ENCODE measurements around the gene SLC5A6. TPM values are rescaled to one million over a fixed set of nuclear protein-coding genes. Genes with fewer than 3 reads are reported as not detected.

The SLC5A6 gene
- total RNA-seq, 4 donors from 2014 or later: 22.8 to 58.3 (median 41.0) TPM

Other genes starting within 250 kb of the SLC5A6 start
- gene MAPRE3, start 241.6 kb downstream of the SLC5A6 start, total RNA-seq: 10 to 100 TPM; 16.8 to 64.7 (median 32.9) TPM
- 100 to 1,000 TPM in 2 of 4 donors, 10 to 100 TPM in 2; 51.2 to 179 (median 127) TPM for gene TMEM214, start 179.3 kb downstream of the SLC5A6 start, total RNA-seq
- 10 to 100 TPM in 3 of 4 donors, 1 to 10 TPM in 1; 9.7 to 39.2 (median 13.9) TPM for gene AGBL5, start 160.6 kb downstream of the SLC5A6 start, total RNA-seq
- 100 to 1,000 TPM in 3 of 4 donors, 10 to 100 TPM in 1; 92.7 to 320 (median 202) TPM for gene OST4, start 140.6 kb downstream of the SLC5A6 start, total RNA-seq
- gene EMILIN1, start 133.7 kb downstream of the SLC5A6 start, total RNA-seq: 100 to 1,000 TPM in 1 of 4 donors, 10 to 100 TPM in 3; 41.0 to 152 (median 65.6) TPM
- 10 to 100 TPM in 1 of 4 donors, 1 to 10 TPM in 3; 1.8 to 12.0 (median 6.3) TPM for gene KHK, start 125.5 kb downstream of the SLC5A6 start, total RNA-seq
- 1 to 10 TPM in 2 of 4 donors, under 1 TPM in 1, not detected in 1; 0.27 to 4.9 (median 1.1) TPM for gene CGREF1, start 93.1 kb downstream of the SLC5A6 start, total RNA-seq
- gene ABHD1, start 88.5 kb downstream of the SLC5A6 start, total RNA-seq: under 1 TPM in 1 of 4 donors, not detected in 3; 0.48 TPM
- gene PREB, start 77.6 kb downstream of the SLC5A6 start, total RNA-seq: 100 to 1,000 TPM in 1 of 4 donors, 10 to 100 TPM in 3; 53.2 to 105 (median 71.1) TPM
- not detected for gene PRR30, start 72.9 kb downstream of the SLC5A6 start, total RNA-seq
- not detected for gene TCF23, start 63.3 kb downstream of the SLC5A6 start, total RNA-seq
- gene ATRAID, start 227 bp downstream of the SLC5A6 start, total RNA-seq: 100 to 1,000 TPM in 2 of 4 donors, 10 to 100 TPM in 2; 64.7 to 179 (median 121) TPM
- gene CAD, start 5.1 kb upstream of the SLC5A6 start, total RNA-seq: 10 to 100 TPM; 11.9 to 25.9 (median 16.6) TPM
- gene SLC30A3, start 50.8 kb upstream of the SLC5A6 start, total RNA-seq: under 1 TPM in 1 of 4 donors, not detected in 3; 0.60 TPM
- gene DNAJC5G, start 63.2 kb upstream of the SLC5A6 start, total RNA-seq: not detected
- gene TRIM54, start 70.2 kb upstream of the SLC5A6 start, total RNA-seq: 1 to 10 TPM in 2 of 4 donors, under 1 TPM in 1, not detected in 1; 0.40 to 1.9 (median 1.2) TPM
- gene UCN, start 96.2 kb upstream of the SLC5A6 start, total RNA-seq: 10 to 100 TPM in 1 of 4 donors, 1 to 10 TPM in 1, under 1 TPM in 1, not detected in 1; 0.82 to 10.8 (median 2.2) TPM
- gene MPV17, start 110.8 kb upstream of the SLC5A6 start, total RNA-seq: 10 to 100 TPM; 34.4 to 53.8 (median 38.3) TPM
- gene GTF3C2, start 144.5 kb upstream of the SLC5A6 start, total RNA-seq: 10 to 100 TPM; 55.7 to 79.2 (median 63.6) TPM
- 10 to 100 TPM; 12.0 to 36.7 (median 27.5) TPM for gene EIF2B4, start 158.1 kb upstream of the SLC5A6 start, total RNA-seq
- gene SNX17, start 158.3 kb upstream of the SLC5A6 start, total RNA-seq: 10 to 100 TPM; 59.8 to 99.3 (median 73.9) TPM
- gene ZNF513, start 168.5 kb upstream of the SLC5A6 start, total RNA-seq: 10 to 100 TPM; 24.0 to 41.0 (median 32.6) TPM
- gene PPM1G, start 197.3 kb upstream of the SLC5A6 start, total RNA-seq: 10 to 100 TPM; 43.4 to 54.9 (median 51.7) TPM
- gene NRBP1, start 216.4 kb upstream of the SLC5A6 start, total RNA-seq: 10 to 100 TPM; 38.4 to 74.8 (median 66.8) TPM
- 100 to 1,000 TPM in 1 of 4 donors, 10 to 100 TPM in 3; 18.0 to 112 (median 47.8) TPM for gene KRTCAP3, start 230.1 kb upstream of the SLC5A6 start, total RNA-seq

Data from transverse colon (tissue), 4 donors.